GM18951 (cell line): Measurements from ENCODE around the gene KCNQ5.

Source experiments
- POLR2A ChIP-seq: IDR thresholded peaks from 4 replicates; pipeline ENCODE4 v1.6.1; 2011; ENCODE audit warnings: mild to moderate bottlenecking; ENCODE audit not compliant: insufficient read length, insufficient read depth; ENCODE audit errors: extremely low read depth
- in situ Hi-C: fragments of 300-500 bp; cut with MboI; formaldehyde crosslinking; loops from one replicate; pipeline ENCODE4 v1.12.0; 2022; ENCODE audit warnings: low sequenced_read_pairs, mixed read lengths, inconsistent platforms; ENCODE audit not compliant: unreplicated experiment

The KCNQ5 gene

GRCh38 chr6:72850469-72850868 lies 228.6 kb downstream of the KCNQ5 start:
- in situ Hi-C loops: no loop called here
- TF ChIP-seq POLR2A: no peak

GRCh38 chr6:72855471-72855870 lies 233.6 kb downstream of the KCNQ5 start:
- TF ChIP-seq POLR2A: no peak
- in situ Hi-C loops: no loop called here

- in situ Hi-C loops: no loop called here
- no peak for TF ChIP-seq POLR2A
Measured at GRCh38 chr6:72856801-72857200, 234.9 kb downstream of the KCNQ5 start.

- in situ Hi-C loops: no loop called here
- no peak for TF ChIP-seq POLR2A
Measured at GRCh38 chr6:72857791-72858585, 236.1 kb downstream of the KCNQ5 start.

- TF ChIP-seq POLR2A: no peak
- in situ Hi-C loops: no loop called here
Measured at GRCh38 chr6:72861059-72861458, 239.2 kb downstream of the KCNQ5 start.

GRCh38 chr6:72861935-72862432 lies 240.1 kb downstream of the KCNQ5 start:
- TF ChIP-seq POLR2A: no peak
- in situ Hi-C loops: no loop called here

GRCh38 chr6:72863131-72863530 lies 241.3 kb downstream of the KCNQ5 start:
- TF ChIP-seq POLR2A: no peak
- in situ Hi-C loops: no loop called here

GRCh38 chr6:72864236-72864635 lies 242.4 kb downstream of the KCNQ5 start:
- no peak for TF ChIP-seq POLR2A
- in situ Hi-C loops: no loop called here

GRCh38 chr6:72864799-72865198 lies 242.9 kb downstream of the KCNQ5 start:
- in situ Hi-C loops: no loop called here
- no peak for TF ChIP-seq POLR2A

GRCh38 chr6:72865467-72865866 lies 243.6 kb downstream of the KCNQ5 start:
- TF ChIP-seq POLR2A: no peak

GRCh38 chr6:72869621-72870020 lies 247.8 kb downstream of the KCNQ5 start:
- in situ Hi-C loops: no loop called here
- no peak for TF ChIP-seq POLR2A

More at GRCh38 chr6:72865467-72865866, 243.6 kb downstream of the KCNQ5 start:
- in situ Hi-C loops: no loop called here

GRCh38 chr6:72873433-72873832 lies 251.6 kb downstream of the KCNQ5 start:
- TF ChIP-seq POLR2A: no peak
- in situ Hi-C loops: no loop called here

- in situ Hi-C loops: no loop called here
- no peak for TF ChIP-seq POLR2A
Measured at GRCh38 chr6:72876256-72876655, 254.4 kb downstream of the KCNQ5 start.

- TF ChIP-seq POLR2A: no peak
- in situ Hi-C loops: no loop called here
Measured at GRCh38 chr6:72886170-72886569, 264.3 kb downstream of the KCNQ5 start.

- in situ Hi-C loops: no loop called here
- TF ChIP-seq POLR2A: no peak
Measured at GRCh38 chr6:72890233-72890632, 268.4 kb downstream of the KCNQ5 start.

- TF ChIP-seq POLR2A: no peak
- in situ Hi-C loops: no loop called here
Measured at GRCh38 chr6:72890671-72891070, 268.8 kb downstream of the KCNQ5 start.
